Measurements from ENCODE around the gene ZBTB22. TPM values are rescaled to one million over a fixed set of nuclear protein-coding genes. Genes with fewer than 3 reads are reported as not detected.

Gene ZBTB22
- total RNA-seq, 4 donors from 2014 or later, result 25.0 to 53.7 (median 35.8) TPM

- peak; percentile 90 to 94 for DNase-seq (ENCODE audit: low spot score in 2 of 2)
- intact Hi-C loops (cut with DNase I; ENCODE audit: low total_unique reads), result no loop called here
- WGBS, 2 donors, result 1% methylated on average over 41 to 42 of the region's 42 CpGs
- peak overlapping the region; percentile 76 for H3K4me3 ChIP-seq (ENCODE audit: low read depth, poor library complexity, severe bottlenecking)
- no peak for TF ChIP-seq POLR2A (IDR thresholded peaks at IDR 0.05)
- no peak for TF ChIP-seq CTCF (IDR thresholded peaks at IDR 0.05)
Observed at GRCh38 chr6:33297956-33298772, 19.4 kb downstream of the ZBTB22 start.

- DNase-seq (ENCODE audit: low spot score in 2 of 2), result peak in 1 of 2 donors; percentile 70
- WGBS, 2 donors, result 10 to 21% methylated on average over 15 to 16 of the region's 16 CpGs
- TF ChIP-seq CTCF (IDR thresholded peaks at IDR 0.05), result no peak
- TF ChIP-seq POLR2A (IDR thresholded peaks at IDR 0.05), result no peak
- intact Hi-C loops (cut with DNase I; ENCODE audit: low total_unique reads), result no loop called here
- H3K4me3 ChIP-seq (ENCODE audit: low read depth, poor library complexity, severe bottlenecking), result peak overlapping the region; percentile 12
Observed at GRCh38 chr6:33297406-33297955, 20.1 kb downstream of the ZBTB22 start.

- intact Hi-C loops (cut with DNase I; ENCODE audit: low total_unique reads), result no loop called here
- TF ChIP-seq POLR2A (IDR thresholded peaks at IDR 0.05) (no peak), CTCF (IDR thresholded peaks at IDR 0.05) (no peak)
- peak overlapping the region; percentile 12 for H3K4me3 ChIP-seq (ENCODE audit: low read depth, poor library complexity, severe bottlenecking)
- 45 to 62% methylated on average over 12 of the region's 12 CpGs for WGBS, 2 donors
- no peak for DNase-seq (ENCODE audit: low spot score in 2 of 2)
Observed at GRCh38 chr6:33296797-33297405, 20.6 kb downstream of the ZBTB22 start.

GRCh38 chr6:33295621-33296369 is 21.7 kb downstream of the ZBTB22 start:
- 84 to 86% methylated on average over 15 of the region's 15 CpGs for WGBS, 2 donors
- H3K4me3 ChIP-seq (ENCODE audit: low read depth, poor library complexity, severe bottlenecking), result no peak overlapping the region
- intact Hi-C loops (cut with DNase I; ENCODE audit: low total_unique reads), result no loop called here
- DNase-seq (ENCODE audit: low spot score in 2 of 2), result no peak
- TF ChIP-seq CTCF (IDR thresholded peaks at IDR 0.05) (no peak), POLR2A (IDR thresholded peaks at IDR 0.05) (no peak)

- TF ChIP-seq CTCF (IDR thresholded peaks at IDR 0.05) (no peak), POLR2A (IDR thresholded peaks at IDR 0.05) (no peak)
- no peak overlapping the region for H3K4me3 ChIP-seq (ENCODE audit: low read depth, poor library complexity, severe bottlenecking)
- no peak for DNase-seq (ENCODE audit: low spot score in 2 of 2)
- WGBS, 2 donors, result 68 to 69% methylated on average over 10 of the region's 10 CpGs
- intact Hi-C loops (cut with DNase I; ENCODE audit: low total_unique reads), result loop anchor here (5.0 kb wide), 1 partner anchor 877 kb away; no protein-coding TSS in a partner anchor
Observed at GRCh38 chr6:33294086-33294823, 23.3 kb downstream of the ZBTB22 start.
